SIG-M5 treated with dmso at 0.1 percent for 504 hours (cell line): ENCODE data around the gene IRX4.
"Not testable (repeated sequence)": the region's sequence is repeated elsewhere in the genome, so short reads cannot be mapped to it uniquely, and the experiment has no call there.

ENCODE experiments used
- DNase-seq: peaks from one replicate; lab custom pipeline; 2025; ENCODE audit not compliant: unreplicated experiment; lab: John Stamatoyannopoulos, UW

Gene IRX4

DNA sequence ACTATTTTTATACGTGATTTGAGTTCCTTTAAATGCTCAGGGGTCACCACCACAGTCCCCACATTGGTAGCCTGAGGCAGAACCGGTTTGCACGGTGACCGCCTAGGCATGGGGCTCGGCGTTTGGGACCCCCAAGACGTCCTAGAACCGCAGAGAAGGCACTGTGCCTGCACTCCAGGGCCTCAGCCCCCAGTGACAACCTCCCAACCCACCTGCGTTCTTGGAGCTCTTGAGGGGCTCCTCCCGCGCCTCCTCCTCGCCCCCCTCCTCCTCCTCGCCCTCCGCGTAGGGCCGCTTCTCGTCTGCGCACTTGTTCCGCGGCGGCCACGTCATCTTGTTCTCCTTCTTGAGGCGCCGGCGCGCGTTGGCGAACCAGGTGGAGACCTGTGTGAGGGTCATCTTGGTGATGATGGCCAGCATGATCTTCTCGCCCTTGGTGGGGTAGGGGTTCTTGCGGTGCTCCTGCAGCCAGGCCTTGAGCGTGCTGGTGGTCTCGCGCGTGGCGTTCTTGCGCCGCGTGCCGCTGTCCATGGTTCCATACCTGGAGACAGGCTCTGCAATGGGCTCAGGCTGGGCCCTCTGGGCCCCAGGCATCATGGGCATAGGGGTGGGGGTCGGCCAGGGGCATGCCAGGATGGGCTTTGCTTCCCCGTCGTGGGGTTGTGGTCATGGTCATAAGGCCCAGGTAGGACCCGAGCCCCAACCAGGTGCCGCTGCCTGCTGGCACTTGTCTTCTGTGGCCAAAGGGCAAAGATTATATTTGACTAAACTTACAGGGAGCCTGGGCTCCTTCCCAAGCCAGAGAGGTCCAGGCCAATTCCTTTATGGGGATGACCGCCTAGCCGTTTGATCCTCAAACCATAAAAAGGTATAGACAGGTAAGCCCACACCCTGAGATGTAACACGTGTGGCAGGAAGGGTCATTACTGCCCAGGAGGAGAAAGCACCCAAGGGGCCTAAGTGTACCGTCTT lies 3.1 kb downstream of the IRX4 start:
- no peak for DNase-seq

DNA sequence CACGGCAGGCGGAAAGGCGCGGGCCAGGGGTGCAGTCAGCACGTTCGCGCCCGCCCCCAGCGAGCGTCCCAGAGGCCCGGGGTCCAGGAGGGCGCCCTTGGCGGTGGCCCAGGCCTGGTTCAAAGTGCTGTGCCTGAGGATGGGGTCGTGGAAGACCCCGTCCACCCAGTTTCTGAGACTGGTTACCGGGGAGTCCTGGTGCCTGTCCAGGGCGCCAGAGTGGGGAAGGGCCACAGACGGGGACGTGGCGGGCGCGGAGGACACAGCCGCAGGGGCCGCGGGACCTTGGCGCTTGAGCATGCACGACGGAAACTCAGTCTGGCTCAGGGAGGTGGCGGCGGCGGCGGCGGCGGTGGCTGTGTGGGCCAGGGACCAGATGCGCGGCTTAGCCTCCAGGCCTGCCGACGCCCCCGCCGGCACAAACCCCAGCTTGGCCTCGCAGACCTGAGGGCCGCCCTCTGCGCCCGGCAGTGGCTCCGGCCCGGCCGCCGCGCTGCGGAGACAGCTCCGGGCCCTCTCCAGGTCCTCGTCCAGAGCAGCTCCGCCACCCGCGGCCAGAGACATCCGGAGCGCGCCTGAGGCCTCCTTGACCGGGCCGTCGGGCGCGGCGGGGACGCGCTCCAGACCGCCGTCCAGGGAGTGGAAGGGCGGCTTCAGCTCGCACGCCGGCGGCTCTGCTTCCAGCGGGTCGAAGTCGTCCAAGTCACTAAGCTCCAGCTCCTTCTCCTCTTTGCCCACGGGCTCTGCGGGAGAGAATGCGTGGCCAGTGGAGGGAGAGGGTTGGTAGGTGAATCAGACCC lies 4.5 kb downstream of the IRX4 start:
- DNase-seq: no peak

DNA sequence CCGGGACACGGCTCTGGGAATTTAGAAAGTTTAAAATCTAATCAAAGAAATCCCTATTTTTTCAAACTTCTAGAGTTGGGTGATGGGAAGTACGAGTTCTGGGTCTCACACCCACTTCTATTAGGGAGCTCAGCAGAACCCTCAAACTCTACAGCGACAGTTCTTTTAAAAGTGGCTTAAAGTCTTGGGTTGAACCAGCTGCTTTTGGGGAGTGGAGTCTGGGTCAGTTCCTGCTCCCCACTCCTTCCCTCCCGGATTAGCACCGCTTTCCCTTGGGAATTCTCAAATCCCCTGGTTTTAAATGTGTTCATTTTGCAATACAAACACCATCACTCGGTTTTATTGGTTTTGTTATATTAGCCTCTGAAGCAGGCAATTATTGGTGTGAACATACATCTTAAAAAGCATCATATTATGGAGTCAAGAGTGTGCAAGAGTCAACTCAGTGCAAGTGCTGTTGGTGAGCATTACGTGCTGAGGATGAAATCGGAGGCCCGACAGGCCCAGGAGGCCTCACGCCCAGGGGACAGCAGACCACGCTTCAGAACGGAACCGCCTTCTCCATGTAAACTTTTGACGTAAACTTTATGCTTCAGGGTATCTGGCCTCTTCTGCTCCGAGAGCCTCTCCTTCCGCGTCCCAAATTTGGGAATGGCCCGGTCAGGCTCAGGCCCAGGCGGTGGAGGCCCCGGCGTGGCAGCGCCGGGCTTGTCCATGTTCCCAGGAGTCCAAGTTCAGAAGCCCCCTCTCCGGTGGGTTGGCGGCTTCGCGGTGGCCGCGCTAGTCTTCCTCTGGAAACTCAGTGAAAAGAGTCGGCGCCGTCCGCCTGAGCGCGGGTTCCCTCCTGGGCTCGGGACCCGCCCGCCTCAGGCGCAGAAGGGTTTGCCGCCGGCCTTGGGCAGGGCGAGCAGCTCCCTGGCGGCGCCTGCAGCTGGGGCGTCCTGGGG lies 5.3 kb downstream of the IRX4 start:
- DNase-seq: no peak

DNA sequence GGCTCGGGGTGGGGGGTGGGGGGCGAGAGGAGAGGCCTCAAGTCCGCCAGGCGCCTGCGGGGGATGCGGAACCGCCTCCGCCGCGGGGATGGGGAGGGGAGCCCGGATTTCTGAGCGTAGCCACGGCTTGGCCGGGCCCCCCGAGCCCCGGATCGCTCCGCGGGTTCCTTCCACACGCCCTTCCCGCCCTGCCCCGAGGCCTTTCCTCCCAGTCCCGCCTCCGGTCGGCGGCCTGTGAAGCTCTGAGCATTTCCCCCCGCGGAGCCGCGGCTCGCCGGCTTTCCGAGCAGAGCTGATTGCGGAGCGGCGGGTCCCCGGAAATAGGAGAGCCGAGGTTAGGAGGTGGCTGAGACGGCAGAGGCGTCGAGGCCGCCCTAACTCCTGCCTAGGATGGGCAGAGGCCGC lies 6.1 kb downstream of the IRX4 start:
- DNase-seq: no peak

DNA sequence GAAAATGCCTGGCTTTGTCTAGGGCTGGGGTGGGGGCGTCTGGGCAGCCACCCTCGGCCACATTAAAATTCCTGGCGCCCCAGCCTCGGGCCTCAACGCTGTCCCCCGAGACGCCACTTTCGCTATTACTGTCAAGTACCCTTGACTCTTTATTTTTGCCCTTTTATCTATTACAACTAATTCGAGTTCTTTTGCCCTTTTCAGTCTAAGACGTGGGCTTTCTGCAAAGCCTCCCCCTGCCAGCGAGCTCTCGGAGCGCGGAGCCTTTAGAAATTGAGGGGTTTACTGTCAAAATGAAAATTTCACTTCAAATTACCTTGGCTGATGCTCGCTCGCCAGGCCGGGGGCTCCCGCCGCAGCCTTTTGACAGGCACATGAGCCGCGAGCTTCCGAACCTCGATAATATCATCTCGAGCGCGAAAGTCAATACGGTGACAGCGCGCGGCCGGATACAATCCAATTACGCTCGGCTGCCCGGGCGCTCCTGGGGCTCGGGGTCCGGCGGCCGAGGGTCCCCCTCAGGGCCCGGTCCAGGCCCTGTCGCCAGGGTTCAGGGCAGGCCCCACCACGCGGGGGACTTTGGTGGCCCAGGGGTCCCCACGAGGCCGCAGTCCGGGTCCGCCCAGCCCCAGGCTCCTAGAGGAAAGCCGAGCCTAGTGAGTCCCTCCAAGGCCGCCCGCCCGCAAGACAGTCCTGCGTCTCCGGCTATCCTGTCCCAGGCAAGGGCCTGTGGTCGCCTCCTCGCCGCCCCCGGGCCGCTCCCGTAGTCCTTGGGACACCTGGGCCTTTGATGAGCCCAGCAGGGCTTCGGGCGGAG lies 6.7 kb downstream of the IRX4 start:
- DNase-seq: no peak

DNA sequence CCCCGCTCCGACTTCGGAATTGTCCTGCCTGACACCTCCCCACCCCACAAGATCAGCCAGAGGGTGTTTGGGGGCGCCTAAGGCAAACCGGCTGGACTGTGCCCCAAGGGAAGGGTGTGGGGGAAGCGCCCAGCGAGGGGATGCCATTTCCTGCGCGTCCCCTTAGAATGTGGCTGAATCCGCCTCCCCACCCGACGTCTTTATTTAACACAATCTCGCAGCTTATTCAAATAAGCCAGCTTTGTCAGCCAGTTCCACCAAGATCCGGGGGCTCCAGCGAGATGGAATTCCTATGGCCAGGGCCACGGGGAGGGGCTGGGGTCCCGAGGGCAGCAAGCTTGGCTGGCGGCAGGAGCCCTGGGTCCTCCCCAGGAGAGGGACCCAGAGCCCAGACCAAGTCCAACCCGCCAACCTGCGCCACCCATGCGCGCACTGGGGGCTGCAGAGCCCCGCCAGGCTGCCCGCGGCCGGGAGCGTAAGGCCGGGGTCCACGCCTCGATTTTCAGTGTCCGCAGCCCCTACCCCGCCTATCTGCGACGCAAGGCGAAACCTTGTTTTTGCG lies 7.4 kb downstream of the IRX4 start:
- DNase-seq: no peak

DNA sequence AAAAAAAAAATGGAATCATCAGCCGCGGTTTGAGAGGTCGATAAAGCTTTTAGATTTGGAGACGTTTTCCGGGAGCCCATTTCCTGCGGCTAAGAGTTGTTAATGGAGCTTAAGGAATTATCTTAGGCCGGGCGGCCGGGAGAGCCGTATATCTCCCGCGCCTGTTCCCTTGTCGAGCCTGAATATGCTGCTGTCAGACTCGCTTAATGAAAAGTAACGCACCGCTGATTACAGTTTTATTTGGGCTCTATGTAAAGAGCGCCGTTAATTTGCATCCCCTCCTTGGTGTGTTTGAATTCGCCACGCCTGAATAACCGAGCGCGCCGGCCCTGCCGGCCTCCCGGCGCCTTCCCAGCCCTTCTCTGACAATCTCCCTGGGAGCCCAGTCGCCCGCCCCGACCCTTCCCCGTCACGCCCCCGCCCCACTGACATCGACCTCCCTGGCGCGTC lies 7.9 kb downstream of the IRX4 start:
- no peak for DNase-seq

DNA sequence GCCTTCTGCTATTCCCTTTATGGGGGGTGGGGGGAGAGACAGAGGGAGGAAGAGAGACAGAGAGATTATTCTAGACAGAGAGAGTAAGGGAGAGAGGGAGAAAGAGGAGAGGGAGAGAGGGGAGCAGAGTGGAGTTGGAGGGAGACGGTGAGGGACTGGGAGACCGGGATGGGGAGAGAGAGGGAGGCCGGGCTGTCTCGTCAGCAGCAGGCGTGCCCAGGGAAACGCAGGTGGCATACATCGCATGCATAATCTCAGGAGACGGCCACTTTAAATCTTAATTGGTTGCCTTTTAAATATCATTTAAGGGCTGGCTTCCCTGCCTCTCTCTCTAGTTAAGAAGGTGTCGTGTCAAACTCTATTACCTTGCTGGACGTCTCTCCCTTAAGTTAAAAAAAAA lies 8.4 kb downstream of the IRX4 start:
- no peak for DNase-seq

DNA sequence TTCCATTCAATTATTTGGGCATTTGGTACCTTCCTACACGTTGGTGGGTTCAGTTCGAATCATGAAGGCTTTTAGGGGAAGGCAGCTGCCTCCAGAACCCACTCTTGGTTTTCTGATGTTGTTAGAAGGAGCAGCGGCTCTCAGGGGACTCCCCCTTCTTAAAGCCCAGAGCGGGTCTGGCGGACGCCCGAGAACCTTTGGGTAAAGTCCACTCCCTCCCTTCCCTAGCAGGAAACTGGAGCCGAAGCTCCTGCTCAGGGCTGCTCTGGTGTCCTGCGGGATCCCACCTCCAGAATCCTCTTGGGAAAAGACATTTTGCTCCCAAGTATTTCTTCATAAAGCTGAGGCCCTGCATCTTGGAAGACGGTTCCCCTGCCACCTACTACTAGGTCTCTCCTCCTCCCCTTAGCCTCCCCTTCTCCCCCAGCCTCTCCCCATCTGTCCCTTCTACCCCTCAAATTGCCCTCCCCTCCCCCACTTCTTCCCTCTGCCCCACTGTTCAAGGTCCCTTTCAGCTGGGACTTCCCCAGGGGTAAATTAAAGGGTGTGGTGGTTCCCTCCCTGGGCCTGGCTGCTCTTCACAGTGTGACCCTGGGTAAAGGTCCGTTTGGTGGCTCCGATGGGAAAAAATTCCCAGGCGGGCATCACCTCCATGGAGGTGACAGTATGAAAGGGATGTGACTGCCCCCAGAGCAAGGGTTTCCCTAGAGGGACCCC lies 9.3 kb downstream of the IRX4 start:
- DNase-seq: no peak

DNA sequence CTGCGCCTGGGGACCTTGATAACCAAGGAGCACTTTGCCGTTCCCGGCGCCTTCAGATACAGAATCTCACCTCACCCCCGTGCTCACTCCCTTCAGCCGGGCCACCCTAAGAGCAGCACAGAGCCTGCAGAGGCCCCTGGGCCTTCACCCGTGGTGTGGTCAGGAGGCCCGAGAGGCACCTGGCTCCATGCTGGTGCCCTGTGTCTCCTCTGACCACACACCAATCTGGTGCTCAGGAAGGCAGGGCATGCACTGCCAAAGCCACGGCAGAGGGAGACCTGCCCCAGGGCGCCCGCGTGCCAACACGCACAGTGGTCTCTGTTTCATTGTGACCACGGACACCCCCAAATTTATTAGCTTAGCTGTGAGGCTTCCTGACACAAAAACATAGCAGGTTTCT lies 11.3 kb downstream of the IRX4 start:
- DNase-seq: no peak

DNA sequence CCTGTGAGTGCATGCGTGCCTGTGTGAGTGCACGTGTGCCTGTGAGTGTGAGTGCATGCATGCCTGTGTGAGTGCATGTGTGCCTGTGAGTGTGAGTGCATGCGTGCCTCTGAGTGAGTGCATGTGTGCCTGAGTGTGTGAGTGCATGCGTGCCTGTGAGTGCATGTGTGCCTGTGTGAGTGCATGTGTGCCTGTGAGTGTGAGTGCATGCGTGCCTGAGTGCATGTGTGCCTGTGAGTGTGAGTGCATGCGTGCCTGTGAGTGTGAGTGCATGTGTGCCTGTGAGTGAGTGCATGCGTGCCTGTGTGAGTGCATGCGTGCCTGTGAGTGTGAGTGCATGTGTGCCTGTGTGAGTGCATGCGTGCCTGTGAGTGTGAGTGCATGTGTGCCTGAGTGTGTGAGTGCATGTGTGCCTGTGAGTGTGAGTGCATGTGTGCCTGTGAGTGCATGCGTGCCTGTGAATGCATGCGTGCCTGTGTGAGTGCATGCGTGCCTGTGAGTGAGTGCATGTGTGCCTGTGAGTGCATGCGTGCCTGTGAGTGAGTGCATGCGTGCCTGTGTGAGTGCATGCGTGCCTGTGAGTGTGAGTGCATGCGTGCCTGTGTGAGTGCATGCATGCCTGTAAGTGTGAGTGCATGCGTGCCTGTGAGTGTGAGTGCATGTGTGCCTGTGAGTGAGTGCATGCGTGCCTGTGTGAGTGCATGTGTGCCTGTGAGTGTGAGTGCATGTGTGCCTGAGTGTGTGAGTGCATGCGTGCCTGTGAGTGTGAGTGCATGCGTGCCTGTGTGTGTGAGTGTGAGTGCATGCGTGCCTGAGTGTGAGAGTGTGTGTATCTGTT lies 12.1 kb downstream of the IRX4 start:
- DNase-seq: not testable (repeated sequence)

DNA sequence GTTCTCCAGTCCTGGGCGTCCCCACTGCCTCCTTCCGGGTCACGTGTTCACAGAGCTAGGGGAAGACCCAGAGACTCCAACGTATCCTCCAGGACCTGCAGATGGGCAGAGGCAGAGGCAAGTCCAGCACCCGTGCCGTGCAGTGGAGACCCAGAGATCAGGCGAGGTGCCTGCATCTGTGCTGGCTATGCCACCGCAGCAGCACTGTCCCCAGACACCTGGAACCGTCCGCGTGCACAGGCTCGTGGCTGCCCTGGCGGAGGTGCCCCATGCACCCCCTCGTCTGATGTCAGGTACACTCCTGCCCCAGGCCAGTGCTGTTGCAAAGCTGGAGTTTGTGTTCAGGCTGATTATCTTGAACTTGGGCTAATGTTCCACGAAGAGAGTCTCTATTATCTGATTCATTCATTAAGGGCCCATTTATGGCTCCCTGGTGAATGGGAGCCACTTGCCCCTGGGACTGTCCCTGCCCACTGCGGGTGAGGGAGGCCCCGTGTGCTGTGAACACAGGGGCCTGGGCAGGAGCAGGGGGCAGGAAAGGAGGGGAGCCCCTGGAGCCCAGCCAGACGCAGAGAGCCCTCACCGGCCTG lies 13.7 kb downstream of the IRX4 start:
- no peak for DNase-seq

DNA sequence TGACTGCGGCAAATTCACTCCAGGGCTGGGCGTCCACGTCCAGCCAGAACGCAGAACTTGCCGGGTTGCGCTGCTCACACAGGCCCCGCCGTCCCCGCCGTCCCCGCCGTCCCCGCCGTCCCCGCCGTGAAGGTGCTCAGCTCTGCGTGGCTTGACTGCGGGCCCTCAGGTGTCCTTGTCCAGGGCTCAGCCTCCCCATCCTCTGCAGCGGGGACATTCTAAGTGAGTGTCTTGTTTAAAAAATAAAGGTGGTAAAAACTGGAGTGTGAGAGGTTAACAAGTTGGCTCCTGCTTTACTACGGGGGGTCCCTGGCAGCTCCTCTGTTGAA lies 14.9 kb downstream of the IRX4 start:
- no peak for DNase-seq

DNA sequence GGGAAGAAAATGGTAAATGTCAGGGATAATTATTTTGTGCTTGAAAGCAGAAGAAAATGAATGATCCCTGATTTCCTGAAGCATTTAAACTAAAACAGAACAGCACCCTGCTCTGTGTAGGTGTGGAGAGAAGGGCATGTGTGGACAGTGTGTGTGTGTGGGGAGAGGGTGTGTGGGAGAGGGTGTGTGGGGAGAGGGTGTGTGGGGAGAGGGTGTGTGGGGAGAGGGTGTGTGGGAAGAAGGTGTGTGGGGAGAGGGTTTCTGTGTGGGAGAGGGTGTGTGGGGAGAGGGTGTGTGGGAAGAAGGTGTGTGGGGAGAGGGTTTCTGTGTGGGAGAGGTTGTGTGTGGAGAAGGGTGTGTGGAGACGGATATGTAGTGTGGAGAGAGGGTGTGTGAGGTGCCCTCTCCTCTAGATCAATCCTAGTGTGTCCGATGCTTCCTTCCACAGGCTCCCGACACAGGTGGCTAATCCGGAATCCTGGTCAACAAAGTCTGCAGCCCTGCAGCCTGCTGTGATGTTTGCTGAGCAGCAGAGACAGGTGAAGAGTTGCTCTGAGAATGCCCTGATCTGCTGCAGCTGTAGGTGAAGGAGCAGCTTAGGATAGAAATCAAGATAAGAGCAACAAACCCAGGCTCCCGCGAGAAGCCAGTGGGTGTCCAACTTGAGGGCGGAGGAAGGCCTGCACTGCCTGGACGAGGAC lies 15.5 kb downstream of the IRX4 start:
- peak; percentile 5 for DNase-seq

DNA sequence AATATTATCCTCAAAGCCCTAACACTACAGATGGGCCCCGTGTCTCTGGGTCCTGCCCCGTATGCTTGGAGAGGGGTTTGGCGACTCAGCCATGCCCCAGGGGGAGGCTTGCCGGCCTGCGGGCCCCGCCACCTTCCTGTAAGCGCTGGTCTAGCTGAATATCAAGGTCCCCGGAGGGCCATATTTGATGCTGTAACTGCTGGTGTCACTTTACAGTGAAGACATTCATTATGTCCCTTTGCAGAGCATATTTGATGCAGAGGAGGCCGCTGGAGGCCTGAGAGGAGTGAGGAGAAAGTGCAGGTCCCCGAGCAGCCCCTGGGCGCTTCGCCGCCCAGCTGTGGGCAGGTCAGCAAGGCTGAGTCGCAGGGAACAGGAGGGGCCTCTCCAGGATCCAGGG lies 16.8 kb downstream of the IRX4 start:
- DNase-seq: no peak

DNA sequence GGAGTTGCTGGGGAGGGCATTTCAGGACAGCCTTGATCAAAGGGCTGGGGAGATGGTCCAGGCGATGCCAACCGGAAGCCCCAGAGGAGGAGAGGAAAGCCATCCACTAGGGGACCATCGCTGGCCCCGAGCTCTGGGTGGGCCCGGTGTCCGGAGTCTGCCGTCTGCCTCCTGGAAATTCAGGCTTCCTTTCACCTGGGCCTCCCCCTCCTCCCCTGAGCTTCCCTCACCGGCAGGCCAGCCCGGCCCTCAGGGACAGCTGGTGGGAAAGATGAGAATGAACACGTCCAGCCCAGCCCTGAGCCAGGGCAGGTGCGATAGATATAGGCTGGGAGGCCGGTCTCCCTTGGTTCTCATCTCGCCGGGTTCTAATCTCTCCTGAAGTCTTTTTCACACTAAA lies 17.2 kb downstream of the IRX4 start:
- DNase-seq: no peak

DNA sequence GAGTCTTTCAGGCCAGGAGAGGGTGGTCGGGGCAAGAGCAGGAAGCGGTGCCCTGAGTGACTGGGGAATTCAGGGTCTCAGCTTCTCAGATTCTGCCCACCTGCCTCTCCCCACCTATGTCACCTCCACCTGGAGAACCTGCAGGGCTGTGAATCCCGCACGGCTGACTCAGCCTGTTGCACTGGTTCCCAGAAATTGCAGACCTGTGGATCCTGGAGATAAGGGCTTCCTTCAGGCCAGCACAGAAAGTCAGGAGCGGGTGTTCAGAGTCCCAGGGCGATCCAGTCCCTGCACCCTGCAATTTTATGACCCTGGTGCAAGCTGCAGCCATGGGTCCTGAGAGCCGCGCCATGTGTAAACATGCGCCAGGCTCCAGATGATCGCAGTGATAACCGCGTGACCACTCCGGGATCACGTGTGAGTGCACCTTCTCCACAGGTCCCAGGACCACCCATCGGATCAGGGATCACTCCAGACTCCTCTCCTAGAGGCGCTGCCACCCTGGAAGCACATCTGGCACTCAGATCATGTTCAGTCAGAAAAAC lies 17.8 kb downstream of the IRX4 start:
- peak; percentile 23 for DNase-seq
